ENCODE data around the gene RNF168.
"Not testable (repeated sequence)": the region's sequence is repeated elsewhere in the genome, so short reads cannot be mapped to it uniquely, and the experiment has no call there.

Gene RNF168

GRCh38 chr3:196514913-196515621, 11.5 kb upstream of the RNF168 start, which contains the start of gene SMCO1:
TSS of gene SMCO1 (minus strand) at chr3:196515346. CDS start at chr3:196515209, 137 bp downstream.
- DNase-seq, result no peak

GRCh38 chr3:196514350-196514716, 10.8 kb upstream of the RNF168 start:
- DNase-seq, result no peak

GRCh38 chr3:196513697-196514349, 10.3 kb upstream of the RNF168 start:
- DNase-seq, result peak; percentile 73

GRCh38 chr3:196511646-196512425, 8.3 kb upstream of the RNF168 start:
- not testable (repeated sequence) for DNase-seq

GRCh38 chr3:196511108-196511507, 7.5 kb upstream of the RNF168 start:
- DNase-seq, result not testable (repeated sequence)

- DNase-seq, result no peak
These were observed 3.1 kb upstream of the RNF168 start for GRCh38 chr3:196506687-196507086.

- DNase-seq, result no peak
These were observed 988 bp upstream of the RNF168 start for GRCh38 chr3:196504556-196504955.

- DNase-seq, result not testable (repeated sequence)
These were observed 470 bp upstream of the RNF168 start for GRCh38 chr3:196504077-196504398.

GRCh38 chr3:196502775-196503195, 783 bp downstream of the RNF168 start:
- DNase-seq, result peak; percentile 81

GRCh38 chr3:196501316-196502044, 2.1 kb downstream of the RNF168 start:
- no peak for DNase-seq

- no peak for DNase-seq
These were observed 3.6 kb downstream of the RNF168 start for GRCh38 chr3:196499807-196500524.

GRCh38 chr3:196499061-196499460, 4.5 kb downstream of the RNF168 start:
- no peak for DNase-seq

- DNase-seq, result no peak
These were observed 5.3 kb downstream of the RNF168 start for GRCh38 chr3:196498297-196498696.

- no peak for DNase-seq
These were observed 7.4 kb downstream of the RNF168 start for GRCh38 chr3:196496183-196496582.

GRCh38 chr3:196493292-196493691, 10.3 kb downstream of the RNF168 start:
- DNase-seq, result no peak

GRCh38 chr3:196492080-196492479, 11.5 kb downstream of the RNF168 start:
- no peak for DNase-seq

GRCh38 chr3:196489747-196490146, 13.8 kb downstream of the RNF168 start:
- no peak for DNase-seq

- no peak for DNase-seq
These were observed 17.3 kb downstream of the RNF168 start for GRCh38 chr3:196486263-196486662.

- no peak for DNase-seq
These were observed 25.9 kb downstream of the RNF168 start for GRCh38 chr3:196477678-196478077.

GRCh38 chr3:196472286-196472685, 31.3 kb downstream of the RNF168 start:
- DNase-seq, result no peak

GRCh38 chr3:196471551-196471950, 32.0 kb downstream of the RNF168 start:
- no peak for DNase-seq

GRCh38 chr3:196470182-196470581, 33.4 kb downstream of the RNF168 start:
- DNase-seq, result not testable (repeated sequence)
